GM18517 (cell line): ENCODE data around the gene C3orf20.
"Not testable (repeated sequence)": the region's sequence is repeated elsewhere in the genome, so short reads cannot be mapped to it uniquely, and the experiment has no call there.

Experiments
- ATAC-seq: cut with Tn5 transposase; IDR thresholded peaks from one replicate; pipeline ENCODE4 v1.9.1; 2021; ENCODE audit warnings: mild to moderate bottlenecking, moderate library complexity; ENCODE audit not compliant: unreplicated experiment

Gene C3orf20

GRCh38 chr3:14752979-14753378, 78.0 kb downstream of the C3orf20 start:
- not testable (repeated sequence) for ATAC-seq

- ATAC-seq = no peak
Observed at GRCh38 chr3:14757153-14757700, 82.3 kb downstream of the C3orf20 start.

GRCh38 chr3:14758297-14758696, 83.4 kb downstream of the C3orf20 start:
- no peak for ATAC-seq

GRCh38 chr3:14758959-14759358, 84.0 kb downstream of the C3orf20 start:
- no peak for ATAC-seq

GRCh38 chr3:14760185-14760584, 85.2 kb downstream of the C3orf20 start:
- ATAC-seq = no peak

- no peak for ATAC-seq
Observed at GRCh38 chr3:14761121-14761672, 86.3 kb downstream of the C3orf20 start.

- no peak for ATAC-seq
Observed at GRCh38 chr3:14761866-14762265, 86.9 kb downstream of the C3orf20 start.

- ATAC-seq = no peak
Observed at GRCh38 chr3:14762701-14763100, 87.8 kb downstream of the C3orf20 start.

- ATAC-seq = no peak
Observed at GRCh38 chr3:14764331-14765059, 89.6 kb downstream of the C3orf20 start.

GRCh38 chr3:14765060-14765400, 90.1 kb downstream of the C3orf20 start:
- no peak for ATAC-seq

GRCh38 chr3:14765576-14766427, 90.9 kb downstream of the C3orf20 start:
- ATAC-seq = no peak

- no peak for ATAC-seq
Observed at GRCh38 chr3:14766428-14767244, 91.7 kb downstream of the C3orf20 start.

GRCh38 chr3:14767245-14768051, 92.5 kb downstream of the C3orf20 start:
- no peak for ATAC-seq

GRCh38 chr3:14768182-14768790, 93.3 kb downstream of the C3orf20 start:
- ATAC-seq = no peak

GRCh38 chr3:14768881-14769280, 93.9 kb downstream of the C3orf20 start:
- no peak for ATAC-seq

GRCh38 chr3:14769544-14770325, 94.8 kb downstream of the C3orf20 start:
- no peak for ATAC-seq

GRCh38 chr3:14770591-14770990, 95.7 kb downstream of the C3orf20 start:
- no peak for ATAC-seq

GRCh38 chr3:14771593-14772497, 96.9 kb downstream of the C3orf20 start:
- ATAC-seq = no peak
